Endothelial cell of umbilical vein (primary cell): ENCODE results near the gene C10orf53. TPM values are rescaled to one million over a fixed set of nuclear protein-coding genes. Genes with fewer than 3 reads are reported as not detected.

Experiments
- Bru-seq: library from RNA; stranded (reverse); fragments of 400-500 nt; gene quantifications from one replicate; lab custom pipeline; 2021; lab: Mats Ljungman, UMichigan
- BruChase-seq, 2 experiments: library from RNA; stranded (reverse); fragments of 400-500 nt; gene quantifications; one replicate each; lab custom pipeline; 2021; lab: Mats Ljungman, UMichigan
- BruUV-seq: library from RNA; stranded (reverse); fragments of 400-500 nt; replicated peaks from 2 replicates; lab custom pipeline; 2021; lab: Mats Ljungman, UMichigan
- CTCF ChIA-PET: fragments of 300-600, 350-600 bp; sonication (Branson Sonifier 250); formaldehyde crosslinking; loops from one replicate; lab custom pipeline; 2021; ENCODE audit warnings: antibody characterized with exemption, inconsistent platforms; lab: Charles Lee
- POLR2A ChIA-PET: fragments of 300-600, 350-600 bp; sonication (Branson Sonifier 250); formaldehyde crosslinking; loops from one replicate; lab custom pipeline; 2021; ENCODE audit warnings: antibody characterized with exemption, inconsistent platforms; lab: Charles Lee
- DNase-seq: peaks from one replicate; pipeline ENCODE4 v3.0.0-alpha.2; 2011; ENCODE audit warnings: low read depth, low spot score
- FAIRE-seq: peaks from 2 replicates; lab custom pipeline; 2011; peaks lifted over from hg19 to GRCh38; lab: Jason Lieb, UNC
- H2AFZ ChIP-seq: 2 replicates; pipeline ENCODE4 v1.6.0; 2012; ENCODE audit warnings: low read depth, low read length, control low read depth, inconsistent platforms
- H3K27ac ChIP-seq: 2 replicates; pipeline ENCODE4 v1.5.1; 2011; ENCODE audit warnings: low read depth, mild to moderate bottlenecking, control low read depth, low read length, moderate library complexity; ENCODE audit not compliant: insufficient read depth
- H3K27me3 ChIP-seq, 2 experiments: 2 replicates each; pipeline versions ENCODE4 v1.6.0 to v1.6.1; 2011; ENCODE audit warnings: low read length in 2 of 2, mixed read lengths in 1 of 2; ENCODE audit not compliant: control insufficient read depth in 2 of 2, insufficient read depth in 2 of 2
- H3K36me3 ChIP-seq, 2 experiments: 2 replicates in 1 of 2; 3 replicates in 1 of 2; pipeline ENCODE4 v1.5.1; 2011; ENCODE audit warnings: low read length in 2 of 2, mild to moderate bottlenecking in 1 of 2, moderate library complexity in 1 of 2; ENCODE audit not compliant: control insufficient read depth in 2 of 2, insufficient read depth in 2 of 2; ENCODE audit errors: extremely low read depth in 1 of 2
- H3K4me1 ChIP-seq: 3 replicates; pipeline ENCODE4 v1.5.1; 2011; ENCODE audit warnings: mild to moderate bottlenecking, low read length; ENCODE audit not compliant: control insufficient read depth, insufficient read depth; ENCODE audit errors: extremely low read depth
- H3K4me2 ChIP-seq: 2 replicates; pipeline ENCODE4 v1.6.1; 2011; ENCODE audit warnings: low read length, control low read depth, mixed read lengths; ENCODE audit not compliant: insufficient read depth
- H3K4me3 ChIP-seq, 3 experiments: fragments of 200-600 bp in 1 of 3; sonication (generic), shearing (Covaris generic) in 1 of 3; replicated peaks in 1 of 3; 2 replicates each; pipeline ENCODE4 v1.5.1; 2011 to 2016; ENCODE audit warnings: control low read depth in 3 of 3, low read length in 3 of 3, mild to moderate bottlenecking in 2 of 3, inconsistent platforms in 1 of 3, low read depth in 1 of 3, moderate library complexity in 1 of 3; ENCODE audit not compliant: insufficient read depth in 1 of 3
- H3K79me2 ChIP-seq: 2 replicates; pipeline ENCODE4 v1.6.0; 2012; ENCODE audit warnings: low read length, inconsistent platforms; ENCODE audit not compliant: control insufficient read depth, insufficient read depth
- H3K9ac ChIP-seq: replicated peaks from 2 replicates; pipeline ENCODE3; 2011; ENCODE audit warnings: low read length, control low read depth; ENCODE audit not compliant: insufficient read depth; ENCODE audit errors: extremely low read depth
- H3K9me1 ChIP-seq: replicated peaks from 3 replicates; pipeline ENCODE4 v1.6.0; 2011; ENCODE audit warnings: mild to moderate bottlenecking, low read length; ENCODE audit not compliant: control insufficient read depth, insufficient read depth; ENCODE audit errors: extremely low read depth
- H3K9me3 ChIP-seq: replicated peaks from 2 replicates; pipeline ENCODE4 v1.5.1; 2012; ENCODE audit warnings: low read length, inconsistent platforms; ENCODE audit not compliant: control insufficient read depth, insufficient read depth
- H4K20me1 ChIP-seq: replicated peaks from 2 replicates; pipeline ENCODE3; 2011; ENCODE audit warnings: mild to moderate bottlenecking, low read length; ENCODE audit not compliant: control insufficient read depth, insufficient read depth; ENCODE audit errors: extremely low read depth
- EZH2 ChIP-seq: IDR thresholded peaks from 2 replicates; pipeline ENCODE4 v1.6.1; 2012; ENCODE audit warnings: borderline replicate concordance, low read depth, mild to moderate bottlenecking, moderate library complexity, low read length, inconsistent platforms; ENCODE audit not compliant: severe bottlenecking
- FOS ChIP-seq: IDR thresholded peaks from 2 replicates; pipeline ENCODE4 v1.6.1; 2011; ENCODE audit warnings: mild to moderate bottlenecking, low read length, moderate library complexity, borderline replicate concordance; ENCODE audit not compliant: insufficient read depth
- GATA2 ChIP-seq: IDR thresholded peaks from 2 replicates; pipeline ENCODE4 v1.7.0; 2011; ENCODE audit warnings: low read depth, mild to moderate bottlenecking, moderate library complexity, mixed read lengths, low read length; ENCODE audit not compliant: insufficient read length, insufficient read depth
- JUN ChIP-seq: IDR thresholded peaks from 2 replicates; pipeline ENCODE4 v1.6.1; 2011; ENCODE audit warnings: borderline replicate concordance, low read depth; ENCODE audit not compliant: insufficient read length, insufficient read depth
- MAX ChIP-seq: IDR thresholded peaks from 2 replicates; pipeline ENCODE4 v1.6.1; 2011; ENCODE audit not compliant: insufficient read depth, insufficient read length
- MYC ChIP-seq: IDR thresholded peaks from one replicate; pipeline ENCODE4 v1.6.1; 2011; ENCODE audit warnings: mild to moderate bottlenecking, low read depth, low read length
- POLR2A ChIP-seq: IDR thresholded peaks from 2 replicates; pipeline ENCODE4 v1.6.1; 2012; ENCODE audit warnings: low read depth, mild to moderate bottlenecking, control low read depth, low read length
- POLR2AphosphoS5 ChIP-seq: IDR thresholded peaks from 2 replicates; pipeline ENCODE4 v1.6.1; 2012; ENCODE audit warnings: low read depth, mild to moderate bottlenecking, control low read depth, low read length, moderate library complexity; ENCODE audit not compliant: insufficient read depth
- dilution Hi-C: fragments of 300-500 bp; cut with MboI; formaldehyde crosslinking; loops from one replicate; pipeline ENCODE4 v1.15.0; 2019; ENCODE audit warnings: low sequenced_read_pairs; ENCODE audit not compliant: extremely low pct_ligation_motif_present
- intact Hi-C: fragments of 100-400 bp; cut with micrococcal nuclease; formaldehyde crosslinking; loops from one replicate; pipeline ENCODE4 v1.10.0; 2022
- long read RNA-seq: library from polyadenylated mRNA; stranded (forward); transcript quantifications from one replicate; pipeline ENCODE4 v2.0.0, GENCODE V29; 2021
- polyA minus RNA-seq, 3 experiments: library from RNA; depleted of rRNA, polyadenylated mRNA; stranded (reverse); fragments of >200 nt; gene quantifications; 1 replicate in 1 of 3; 2 replicates in 2 of 3; pipeline ENCODE4 v1.2.3, GENCODE V29; 2011
- polyA plus RNA-seq, 4 experiments: library from polyadenylated mRNA; depleted of rRNA in 3 of 4; stranded (reverse) in 3 of 4; unstranded in 1 of 4; fragments of >200 nt; gene quantifications; 2 replicates each; pipeline versions ENCODE4 v1.2.1 to v1.2.3, GENCODE V29; 2011 to 2012; ENCODE audit warnings: missing spikeins in 1 of 4
- total RNA-seq: library from RNA; stranded (reverse); gene quantifications from 2 replicates; pipeline ENCODE4 v1.2.3, GENCODE V29; 2021
- TF ChIP-seq, protein P1 (sequence below), 2 donors: IDR thresholded peaks; 1 replicate in 1 of 2; 2 replicates in 1 of 2; pipeline ENCODE4 v1.5.1; 2011; ENCODE audit warnings: low read length in 2 of 2, mild to moderate bottlenecking in 2 of 2, moderate library complexity in 2 of 2, control low read depth in 1 of 2, inconsistent platforms in 1 of 2, low read depth in 1 of 2; ENCODE audit not compliant: insufficient read depth in 1 of 2; ENCODE audit errors: extremely low read depth in 1 of 2

C10orf53 gene
- total RNA-seq (not detected in 2 replicates), polyA plus RNA-seq (not detected in 2 replicates), polyA minus RNA-seq (not detected in 2 replicates), Bru-seq, nascent RNA (not detected), BruChase-seq, experiment 1, labeled RNA remaining after a 6-hour chase (not detected), BruChase-seq, experiment 2, labeled RNA remaining after a 2-hour chase (not detected)
- polyA plus RNA-seq (2011; cell fraction: cytosol; rRNA removed) = not detected in 2 replicates
- not detected in 2 replicates for polyA plus RNA-seq (2011; cell fraction: nucleus; rRNA removed)
- not detected in 2 replicates for polyA plus RNA-seq (2012)
- polyA minus RNA-seq (2011; cell fraction: cytosol; rRNA and poly(A)+ RNA removed) = not detected
- polyA minus RNA-seq (2011; cell fraction: nucleus; rRNA and poly(A)+ RNA removed) = not detected in 2 replicates
- long read RNA-seq = 0 reads

DNA sequence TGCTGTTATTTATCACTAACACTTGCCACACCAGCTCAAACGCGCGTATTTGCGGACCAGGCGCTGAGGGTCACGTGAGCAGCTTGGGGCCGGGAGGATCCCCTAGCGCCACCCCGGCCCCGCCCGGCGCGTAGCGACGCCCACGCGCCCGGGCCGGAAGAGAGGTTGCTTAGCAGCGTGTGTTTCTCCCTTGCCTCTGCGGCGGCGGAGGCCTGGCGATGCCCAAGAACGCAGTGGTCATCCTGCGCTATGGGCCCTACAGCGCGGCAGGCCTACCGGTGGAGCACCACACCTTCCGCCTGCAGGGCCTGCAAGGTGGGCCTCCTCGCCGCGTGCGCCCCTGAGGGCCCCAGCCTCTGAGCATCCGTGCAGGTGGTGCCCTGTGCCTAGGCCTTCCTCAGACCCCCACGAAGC lies at the start of gene C10orf53:
Gene C10orf53, plus strand, starts transcription at position 172 of the 414 bp plus-strand sequence. Its CDS starts 47 bp downstream, at position 219.
- DNase-seq (peak; percentile 32), FAIRE-seq (peak; percentile 18)
- H2AFZ ChIP-seq = peak within 1 kb of the TSS; percentile 39
- H3K27me3 ChIP-seq = peaks cover 6 to 29% of the 10 kb centered on the region in 2 experiments
- ChIA-PET CTCF (no interaction called here), POLR2A (no interaction called here)
- no TSS peak for BruUV-seq
- intact Hi-C loops = no loop called here
- H4K20me1 ChIP-seq = no peaks in the 10 kb centered on the region
- no peaks in the 10 kb centered on the region for H3K36me3 ChIP-seq
- H3K27ac ChIP-seq = no peak within 1 kb of the TSS
- no peaks in the 10 kb centered on the region for H3K79me2 ChIP-seq
- H3K4me2 ChIP-seq = peak within 1 kb of the TSS; percentile 59
- no peak within 1 kb of the TSS for H3K4me3 ChIP-seq
- peaks cover 3% of the 10 kb centered on the region for H3K4me1 ChIP-seq
- TF ChIP-seq MAX (peak; percentile 53), GATA2 (no peak)
- no peak within 1 kb of the TSS for H3K9ac ChIP-seq
- H3K9me1 ChIP-seq = no peaks in the 10 kb centered on the region
- no peaks in the 10 kb centered on the region for H3K9me3 ChIP-seq
- dilution Hi-C loops = no loop called here

DNA sequence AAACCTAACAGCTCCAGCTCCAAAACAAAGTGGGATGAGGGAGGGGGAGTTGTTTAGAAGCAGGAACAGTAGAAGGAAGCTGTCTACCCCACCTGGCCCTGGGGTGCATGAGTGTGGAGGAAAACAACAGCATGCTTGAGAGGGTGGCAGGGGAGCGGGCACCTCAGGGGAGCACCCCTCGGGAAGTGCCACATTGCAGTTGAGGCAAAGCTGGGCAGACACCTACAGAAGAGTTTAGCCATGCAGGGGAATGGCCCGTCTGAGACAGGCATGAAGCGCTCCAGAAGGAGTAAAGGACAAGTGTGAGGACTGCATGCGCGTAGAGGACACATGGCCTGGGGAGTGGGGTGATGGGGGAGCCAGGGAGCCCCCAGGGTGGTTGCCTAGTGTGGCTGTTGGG lies 47.5 kb upstream of the C10orf53 start:
- Histone ChIP-seq H3K4me3 (no peak overlapping the region), H3K36me3 (no peaks in the 10 kb centered on the region), H3K9me3 (no peaks in the 10 kb centered on the region), H2AFZ (no peak overlapping the region), H4K20me1 (no peaks in the 10 kb centered on the region), H3K27me3 (peaks cover 5 to 8% of the 10 kb centered on the region in 2 experiments), H3K9ac (no peak overlapping the region), H3K9me1 (no peaks in the 10 kb centered on the region), H3K4me1 (no peaks in the 10 kb centered on the region), H3K79me2 (no peaks in the 10 kb centered on the region), H3K4me2 (no peak overlapping the region), H3K27ac (no peak overlapping the region)
- dilution Hi-C loops = no loop called here
- FAIRE-seq (no peak), DNase-seq (no peak)
- TF ChIP-seq MYC (no peak), FOS (no peak), EZH2 (no peak), JUN (no peak), GATA2 (no peak), POLR2A (no peak), POLR2AphosphoS5 (no peak)
- TF ChIP-seq, protein P1, sequence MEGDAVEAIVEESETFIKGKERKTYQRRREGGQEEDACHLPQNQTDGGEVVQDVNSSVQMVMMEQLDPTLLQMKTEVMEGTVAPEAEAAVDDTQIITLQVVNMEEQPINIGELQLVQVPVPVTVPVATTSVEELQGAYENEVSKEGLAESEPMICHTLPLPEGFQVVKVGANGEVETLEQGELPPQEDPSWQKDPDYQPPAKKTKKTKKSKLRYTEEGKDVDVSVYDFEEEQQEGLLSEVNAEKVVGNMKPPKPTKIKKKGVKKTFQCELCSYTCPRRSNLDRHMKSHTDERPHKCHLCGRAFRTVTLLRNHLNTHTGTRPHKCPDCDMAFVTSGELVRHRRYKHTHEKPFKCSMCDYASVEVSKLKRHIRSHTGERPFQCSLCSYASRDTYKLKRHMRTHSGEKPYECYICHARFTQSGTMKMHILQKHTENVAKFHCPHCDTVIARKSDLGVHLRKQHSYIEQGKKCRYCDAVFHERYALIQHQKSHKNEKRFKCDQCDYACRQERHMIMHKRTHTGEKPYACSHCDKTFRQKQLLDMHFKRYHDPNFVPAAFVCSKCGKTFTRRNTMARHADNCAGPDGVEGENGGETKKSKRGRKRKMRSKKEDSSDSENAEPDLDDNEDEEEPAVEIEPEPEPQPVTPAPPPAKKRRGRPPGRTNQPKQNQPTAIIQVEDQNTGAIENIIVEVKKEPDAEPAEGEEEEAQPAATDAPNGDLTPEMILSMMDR (IDR thresholded peaks at IDR 0.05; ENCODE audit: extremely low read depth in 1 of 2, insufficient read depth in 1 of 2, low read depth in 1 of 2, low read length in 2 of 2) = no peak
- ChIA-PET CTCF (no interaction called here), POLR2A (no interaction called here)
- intact Hi-C loops = no loop called here
- no TSS peak for BruUV-seq
